ENCODE data around the gene MYO7A.
A peak's percentile ranks its signal among the peaks of the same experiment; 100 is the strongest.

The MYO7A gene

GRCh38 chr11:77187776-77188632 is 60.0 kb downstream of the MYO7A start:
- peak; percentile 86 to 90 for DNase-seq

GRCh38 chr11:77188633-77189491 is 60.8 kb downstream of the MYO7A start:
- no peak for DNase-seq

GRCh38 chr11:77189588-77190210 is 61.7 kb downstream of the MYO7A start:
- DNase-seq: no peak

- DNase-seq: no peak
Measured at GRCh38 chr11:77190331-77191075, 62.5 kb downstream of the MYO7A start.

- no peak for DNase-seq
Measured at GRCh38 chr11:77191429-77191822, 63.4 kb downstream of the MYO7A start.

- DNase-seq: no peak
Measured at GRCh38 chr11:77191823-77192495, 63.9 kb downstream of the MYO7A start.

GRCh38 chr11:77193167-77193566 is 65.1 kb downstream of the MYO7A start:
- DNase-seq: no peak

GRCh38 chr11:77193911-77194830 is 66.1 kb downstream of the MYO7A start:
- DNase-seq: no peak

- DNase-seq: peak; percentile 51 to 90
Measured at GRCh38 chr11:77195071-77195755, 67.2 kb downstream of the MYO7A start.

- DNase-seq: no peak
Measured at GRCh38 chr11:77196961-77197360, 68.9 kb downstream of the MYO7A start.

GRCh38 chr11:77197626-77198320 is 69.7 kb downstream of the MYO7A start:
- DNase-seq: no peak

GRCh38 chr11:77198440-77198849 is 70.4 kb downstream of the MYO7A start:
- peak; percentile 21 to 46 for DNase-seq

GRCh38 chr11:77199137-77199745 is 71.2 kb downstream of the MYO7A start:
- no peak for DNase-seq

GRCh38 chr11:77200351-77201268 is 72.6 kb downstream of the MYO7A start:
- no peak for DNase-seq

- DNase-seq: no peak
Measured at GRCh38 chr11:77201370-77201769, 73.3 kb downstream of the MYO7A start.

GRCh38 chr11:77201991-77202841 is 74.2 kb downstream of the MYO7A start:
- DNase-seq: no peak
